ENCODE data around the gene NOSIP.

NOSIP gene

DNA sequence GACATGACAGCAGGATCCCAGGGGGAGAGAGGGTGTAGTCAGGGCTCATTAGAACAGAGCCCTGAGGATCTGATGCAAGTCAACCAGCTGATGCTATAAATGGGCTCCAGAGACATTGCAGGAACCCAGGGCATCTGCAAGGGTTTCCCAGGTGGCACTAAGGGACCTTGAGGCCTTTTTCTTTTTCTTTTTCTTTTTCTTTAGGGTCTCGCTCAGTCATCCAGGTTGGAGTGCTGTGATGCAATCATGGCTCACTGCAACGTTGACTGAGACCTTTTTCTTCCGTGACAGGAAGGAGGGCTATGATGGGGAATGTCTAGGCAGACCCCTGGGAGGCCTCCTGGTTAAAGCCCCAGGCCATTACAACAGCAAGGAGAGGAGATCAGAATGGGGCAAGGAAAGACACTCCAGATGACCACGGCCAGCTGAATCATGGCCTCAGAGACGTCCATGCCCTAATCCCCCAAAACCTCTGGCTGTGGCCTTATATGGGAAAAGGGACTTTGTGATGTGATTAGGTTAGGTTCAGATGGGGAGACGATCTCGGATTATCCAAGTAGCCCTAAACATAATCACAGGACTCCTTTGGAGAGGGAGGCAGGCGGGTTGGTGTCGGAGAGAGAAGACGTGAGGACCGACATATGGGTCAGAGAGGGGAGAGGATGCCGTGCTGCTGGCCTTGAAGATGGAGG is 72.4 kb downstream of the NOSIP start:
- no peak for DNase-seq (ENCODE audit: low read depth in 2 of 2)

DNA sequence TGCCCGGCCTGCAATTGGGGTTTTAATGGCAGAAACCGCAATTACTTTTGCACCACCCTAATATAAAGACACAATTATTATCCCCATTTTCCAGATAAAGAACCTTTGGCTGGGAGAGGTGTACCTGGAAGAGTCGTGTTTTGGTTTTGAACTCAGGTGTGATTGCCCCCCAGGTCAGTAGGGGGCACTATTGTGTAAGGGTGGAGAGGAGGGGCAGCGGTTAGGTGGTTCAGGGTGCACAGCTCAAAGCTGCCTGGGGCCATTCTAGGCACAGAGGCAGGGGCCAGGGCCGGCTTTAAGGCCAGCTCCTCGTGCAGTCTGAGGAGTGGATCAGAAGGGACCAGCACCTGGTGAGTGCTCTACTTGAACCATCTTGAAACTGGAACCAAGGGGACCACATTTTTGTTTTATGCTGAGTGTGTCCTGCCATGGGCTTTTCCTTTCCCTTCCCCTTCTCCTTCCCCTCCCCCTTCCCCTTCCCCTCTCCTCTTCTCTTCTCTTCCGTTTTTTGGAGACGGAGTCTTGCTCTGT is 73.7 kb downstream of the NOSIP start:
- DNase-seq (ENCODE audit: low read depth in 2 of 2): no peak

Data from activated CD4-positive, alpha-beta T cell treated with anti-CD3 and anti-CD28 coated beads for 24 hours (primary cell).